Measurements from ENCODE around the gene AGBL4.
"Not testable (repeated sequence)": the region's sequence is repeated elsewhere in the genome, so short reads cannot be mapped to it uniquely, and the experiment has no call there.

The AGBL4 gene

DNA sequence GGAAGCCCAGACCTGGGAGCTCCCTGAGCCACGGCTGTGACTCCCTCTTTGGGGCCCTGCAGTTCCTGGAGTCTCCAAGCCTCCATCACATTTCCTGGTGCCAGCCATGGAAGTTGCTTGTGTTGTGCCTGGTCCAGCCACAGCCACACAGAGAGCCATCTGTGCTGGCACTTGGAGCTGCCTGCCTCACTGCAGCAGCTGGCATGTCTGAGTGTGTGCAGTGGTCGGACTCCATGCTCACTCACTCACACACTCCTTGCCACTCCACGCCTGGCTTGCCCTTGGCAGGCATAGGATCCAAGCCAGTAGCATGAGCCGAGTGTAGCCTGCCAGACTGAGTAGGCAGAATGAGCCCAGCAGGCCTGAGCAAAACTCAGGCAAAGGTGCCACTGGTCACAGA is 730.7 kb downstream of the AGBL4 start:
- TF ChIP-seq, protein P1, sequence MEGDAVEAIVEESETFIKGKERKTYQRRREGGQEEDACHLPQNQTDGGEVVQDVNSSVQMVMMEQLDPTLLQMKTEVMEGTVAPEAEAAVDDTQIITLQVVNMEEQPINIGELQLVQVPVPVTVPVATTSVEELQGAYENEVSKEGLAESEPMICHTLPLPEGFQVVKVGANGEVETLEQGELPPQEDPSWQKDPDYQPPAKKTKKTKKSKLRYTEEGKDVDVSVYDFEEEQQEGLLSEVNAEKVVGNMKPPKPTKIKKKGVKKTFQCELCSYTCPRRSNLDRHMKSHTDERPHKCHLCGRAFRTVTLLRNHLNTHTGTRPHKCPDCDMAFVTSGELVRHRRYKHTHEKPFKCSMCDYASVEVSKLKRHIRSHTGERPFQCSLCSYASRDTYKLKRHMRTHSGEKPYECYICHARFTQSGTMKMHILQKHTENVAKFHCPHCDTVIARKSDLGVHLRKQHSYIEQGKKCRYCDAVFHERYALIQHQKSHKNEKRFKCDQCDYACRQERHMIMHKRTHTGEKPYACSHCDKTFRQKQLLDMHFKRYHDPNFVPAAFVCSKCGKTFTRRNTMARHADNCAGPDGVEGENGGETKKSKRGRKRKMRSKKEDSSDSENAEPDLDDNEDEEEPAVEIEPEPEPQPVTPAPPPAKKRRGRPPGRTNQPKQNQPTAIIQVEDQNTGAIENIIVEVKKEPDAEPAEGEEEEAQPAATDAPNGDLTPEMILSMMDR (IDR thresholded peaks at IDR 0.05; ENCODE audit: control extremely low read depth, extremely low read depth, low read depth, missing control alignments) = no peak
- ChIA-PET POLR2A (no interaction called here), CTCF (interaction anchor here (0.8 kb wide), 1 partner anchor 9 kb away, joined by 3 read pairs; no protein-coding TSS in a partner anchor)
- no peak for DNase-seq (ENCODE audit: extremely low spot score)

DNA sequence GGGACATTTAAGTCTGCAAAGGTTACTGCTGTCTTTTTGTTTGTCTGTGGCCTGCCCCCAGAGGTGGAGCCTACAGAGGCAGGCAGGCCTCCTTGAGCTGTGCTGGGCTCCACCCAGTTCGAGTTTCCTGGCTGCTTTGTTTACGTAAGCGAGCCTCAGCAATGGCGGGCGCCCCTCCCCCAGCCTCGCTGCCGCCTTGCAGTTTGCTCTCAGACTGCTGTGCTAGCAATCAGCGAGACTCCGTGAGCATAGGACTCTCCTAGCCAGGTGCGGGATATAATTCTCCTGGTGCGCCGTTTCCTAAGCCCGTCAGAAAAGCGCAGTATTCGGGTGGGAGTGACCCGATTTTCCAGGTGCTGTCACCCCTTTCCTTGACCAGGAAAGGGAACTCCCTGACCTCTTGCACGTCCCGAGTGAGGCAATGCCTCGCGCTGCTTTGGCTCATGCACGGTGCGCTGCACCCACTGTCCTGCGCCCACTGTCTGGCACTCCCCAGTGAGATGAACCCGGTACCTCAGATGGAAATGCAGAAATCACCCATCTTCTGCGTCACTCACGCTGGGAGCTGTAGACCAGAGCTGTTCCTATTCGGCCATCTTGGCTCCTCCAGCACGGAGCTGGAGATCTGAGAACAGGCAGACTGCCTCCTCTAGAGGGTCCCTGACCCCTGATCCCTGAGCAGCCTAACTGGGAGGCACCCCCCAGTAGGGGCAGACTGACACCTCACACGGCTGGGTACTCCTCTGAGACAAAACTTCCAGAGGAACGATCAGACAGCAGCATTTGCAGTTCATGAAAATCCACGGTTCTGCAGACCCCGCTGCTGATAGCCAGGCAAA is 766.3 kb downstream of the AGBL4 start:
- DNase-seq (ENCODE audit: extremely low spot score); CTCF ChIA-PET; POLR2A ChIA-PET: not testable (repeated sequence)

DNA sequence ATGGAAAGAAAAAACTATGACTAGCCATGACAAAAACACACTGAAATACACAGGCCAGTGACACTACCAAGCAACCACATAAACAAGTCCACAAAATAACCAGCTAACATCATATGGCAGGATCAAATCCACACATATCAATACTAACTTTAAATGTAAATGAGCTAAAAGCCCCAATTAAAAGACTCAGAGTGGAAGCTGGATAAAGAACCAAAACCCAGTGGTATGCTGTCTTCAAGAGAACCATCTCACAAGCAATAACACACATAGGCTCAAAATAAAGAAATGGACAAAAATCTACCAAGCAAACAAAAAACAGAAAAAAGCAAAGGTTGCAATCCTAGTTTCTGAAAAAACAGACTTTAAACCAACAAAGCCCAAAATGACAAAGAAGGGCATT is 770.8 kb downstream of the AGBL4 start:
- TF ChIP-seq, protein P1 (IDR thresholded peaks at IDR 0.05; ENCODE audit: control extremely low read depth, extremely low read depth, low read depth, missing control alignments) = no peak
- ChIA-PET CTCF (no interaction called here), POLR2A (no interaction called here)
- no peak for DNase-seq (ENCODE audit: extremely low spot score)

DNA sequence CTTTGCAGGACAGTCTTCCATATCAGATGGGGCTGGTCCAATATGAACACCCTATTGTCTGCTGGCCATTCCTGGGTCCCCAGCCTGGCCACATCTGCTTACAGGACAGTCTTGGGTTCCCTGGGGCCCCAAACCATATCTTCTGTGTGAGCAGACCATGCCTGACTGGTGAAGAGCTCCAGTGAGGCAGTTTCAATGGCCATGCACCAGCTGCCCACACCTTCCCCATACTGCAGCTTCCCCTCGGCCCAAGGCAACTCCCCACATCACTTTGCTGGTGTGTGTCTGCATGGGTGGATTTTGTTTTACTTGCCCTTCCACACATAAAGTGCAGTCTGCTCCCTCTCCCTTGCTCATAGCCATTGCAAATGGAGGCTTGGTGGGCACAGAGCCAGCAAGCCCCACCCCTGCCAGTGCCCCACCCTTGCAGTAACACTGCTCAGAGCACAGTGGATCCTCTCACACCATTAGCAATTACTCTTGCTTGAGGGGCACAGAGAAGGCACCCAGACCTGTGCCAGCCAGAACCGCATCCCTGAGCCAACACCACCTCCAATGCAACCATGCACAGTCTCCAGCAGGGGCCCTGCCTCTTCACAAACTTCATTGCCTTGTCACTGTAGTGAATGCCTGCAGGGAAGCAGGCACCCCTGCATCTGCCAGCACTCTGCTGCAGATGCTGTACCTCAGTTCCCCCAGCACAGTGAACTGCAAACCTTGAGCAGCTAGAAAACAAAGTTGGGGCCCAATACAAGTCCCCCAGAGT is 772.6 kb downstream of the AGBL4 start:
- no peak for DNase-seq (ENCODE audit: extremely low spot score)
- ChIA-PET POLR2A (no interaction called here), CTCF (no interaction called here)
- TF ChIP-seq, protein P1 (IDR thresholded peaks at IDR 0.05; ENCODE audit: control extremely low read depth, extremely low read depth, low read depth, missing control alignments) = no peak

DNA sequence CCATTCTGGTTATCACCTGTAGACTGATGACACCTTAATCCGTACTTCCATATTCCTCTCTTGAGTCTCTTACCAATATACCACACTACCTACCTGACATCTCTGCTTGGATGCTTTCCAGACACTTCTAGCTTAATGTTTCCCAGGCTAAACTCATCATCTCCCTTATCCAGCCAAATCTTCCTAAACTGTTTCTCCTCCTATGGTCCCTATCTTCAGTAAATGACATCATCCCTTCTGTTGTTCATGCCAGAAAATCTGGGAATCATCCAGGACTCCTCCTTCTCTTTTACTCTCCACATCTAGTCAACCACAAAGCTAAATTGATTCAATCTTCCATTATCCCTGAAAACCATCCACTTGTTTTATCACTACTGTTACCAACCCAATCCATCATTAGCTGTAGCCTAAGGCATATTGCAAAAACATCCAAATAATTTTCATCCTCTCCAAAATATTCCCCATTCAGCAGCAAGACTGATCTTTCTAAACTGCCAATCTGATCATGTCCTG is 783.0 kb downstream of the AGBL4 start:
- CTCF ChIA-PET = no interaction called here
- TF ChIP-seq, protein P1 (IDR thresholded peaks at IDR 0.05; ENCODE audit: control extremely low read depth, extremely low read depth, low read depth, missing control alignments) = no peak

DNA sequence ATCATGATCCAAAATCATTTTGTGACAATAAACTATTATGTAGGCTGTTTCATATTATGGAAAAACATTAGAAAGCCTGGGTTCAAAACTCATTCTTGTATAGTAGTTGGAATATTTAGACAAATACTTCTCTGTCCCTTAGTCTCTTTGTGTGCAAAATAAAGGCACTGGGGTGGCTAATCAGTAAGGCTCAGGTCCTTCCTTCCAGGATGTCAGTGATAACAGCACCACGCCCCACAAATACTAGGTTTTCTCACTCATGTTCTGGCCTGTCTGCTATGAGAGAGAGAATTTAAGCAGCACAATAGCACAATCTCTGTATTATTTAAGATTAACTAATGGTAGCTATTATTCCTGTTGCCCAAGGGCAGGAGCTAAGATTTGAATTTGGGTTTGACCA is 788.8 kb downstream of the AGBL4 start:
- DNase-seq (ENCODE audit: extremely low spot score) = no peak
- POLR2A ChIA-PET = no interaction called here
- TF ChIP-seq, protein P1 (IDR thresholded peaks at IDR 0.05; ENCODE audit: control extremely low read depth, extremely low read depth, low read depth, missing control alignments) = no peak
- CTCF ChIA-PET = interaction anchor here (1.5 kb wide), 1 partner anchor 21 kb away, joined by 3 read pairs; no protein-coding TSS in a partner anchor

More for the DNA sequence above, 783.0 kb downstream of the AGBL4 start:
- DNase-seq (ENCODE audit: extremely low spot score) = no peak
- POLR2A ChIA-PET = no interaction called here

DNA sequence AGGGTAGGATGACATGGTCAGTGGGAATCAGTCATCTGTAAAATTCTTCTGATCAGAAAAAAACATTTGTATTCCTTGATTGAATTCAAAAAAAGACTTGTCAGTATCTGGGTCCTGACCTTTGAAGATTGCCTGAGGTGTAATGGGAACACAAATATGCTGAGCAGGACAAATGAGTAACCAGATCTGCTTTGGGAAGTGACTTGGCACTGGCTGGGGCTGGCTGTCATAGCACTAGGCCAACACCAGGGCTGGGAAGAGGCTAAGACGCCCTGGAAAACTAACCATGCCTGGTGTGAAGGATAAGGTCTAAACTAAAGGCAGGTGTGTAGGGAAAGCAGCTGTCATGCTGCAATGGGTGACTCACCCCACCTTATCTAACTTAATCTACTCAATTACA is 794.2 kb downstream of the AGBL4 start:
- ChIA-PET CTCF (interaction anchor here (1.2 kb wide), 1 partner anchor 9 kb away, joined by 4 read pairs; no protein-coding TSS in a partner anchor), POLR2A (no interaction called here)
- no peak for DNase-seq (ENCODE audit: extremely low spot score)
- TF ChIP-seq, protein P1 (IDR thresholded peaks at IDR 0.05; ENCODE audit: control extremely low read depth, extremely low read depth, low read depth, missing control alignments) = no peak

Measured in GM10248 (cell line).